GM19452 (cell line): Measurements from ENCODE around the gene INTS3.
"Not testable (repeated sequence)": the region's sequence is repeated elsewhere in the genome, so short reads cannot be mapped to it uniquely, and the experiment has no call there.

ENCODE experiments used
- ATAC-seq: cut with Tn5 transposase; IDR thresholded peaks from one replicate; pipeline ENCODE4 v1.9.1; 2021; ENCODE audit not compliant: unreplicated experiment

The INTS3 gene

GRCh38 chr1:153752072-153752471, 24.2 kb downstream of the INTS3 start:
- ATAC-seq, result no peak

- no peak for ATAC-seq
Measured at GRCh38 chr1:153752571-153753195, 24.8 kb downstream of the INTS3 start.

- no peak for ATAC-seq
Measured at GRCh38 chr1:153754266-153754665, 26.4 kb downstream of the INTS3 start.

- no peak for ATAC-seq
Measured at GRCh38 chr1:153760440-153760839, 32.6 kb downstream of the INTS3 start.

- ATAC-seq, result no peak
Measured at GRCh38 chr1:153763365-153764225, 35.7 kb downstream of the INTS3 start.

GRCh38 chr1:153764310-153764709, 36.5 kb downstream of the INTS3 start:
- ATAC-seq, result no peak

- ATAC-seq, result not testable (repeated sequence)
Measured at GRCh38 chr1:153766663-153767062, 38.8 kb downstream of the INTS3 start.

GRCh38 chr1:153767519-153767918, 39.7 kb downstream of the INTS3 start:
- no peak for ATAC-seq

- ATAC-seq, result no peak
Measured at GRCh38 chr1:153768316-153769181, 40.7 kb downstream of the INTS3 start.

GRCh38 chr1:153769221-153769620, 41.4 kb downstream of the INTS3 start:
- no peak for ATAC-seq

- no peak for ATAC-seq
Measured at GRCh38 chr1:153770797-153771196, 42.9 kb downstream of the INTS3 start.

GRCh38 chr1:153771261-153771660, 43.4 kb downstream of the INTS3 start:
- ATAC-seq, result no peak

GRCh38 chr1:153771841-153772593, 44.2 kb downstream of the INTS3 start:
- ATAC-seq, result no peak

GRCh38 chr1:153773096-153773921, 45.5 kb downstream of the INTS3 start:
- no peak for ATAC-seq

GRCh38 chr1:153774026-153774595, 46.3 kb downstream of the INTS3 start:
- ATAC-seq, result no peak

- ATAC-seq, result no peak
Measured at GRCh38 chr1:153774780-153775457, 47.1 kb downstream of the INTS3 start, which contains the start of gene SLC27A3. SLC27A3 (plus strand) TSS chr1:153775407; CDS start chr1:153775498, 91 bp downstream.

- ATAC-seq, result peak; percentile 66
Measured at GRCh38 chr1:153775458-153776327, 47.8 kb downstream of the INTS3 start.

GRCh38 chr1:153776352-153776751, 48.5 kb downstream of the INTS3 start:
- ATAC-seq, result no peak
